HG02981 (cell line): ENCODE results near the gene TENM4.

Experiments
- ATAC-seq: cut with Tn5 transposase; IDR thresholded peaks from one replicate; pipeline ENCODE4 v1.9.1; 2021; ENCODE audit warnings: mild to moderate bottlenecking, moderate library complexity; ENCODE audit not compliant: unreplicated experiment

The TENM4 gene

DNA sequence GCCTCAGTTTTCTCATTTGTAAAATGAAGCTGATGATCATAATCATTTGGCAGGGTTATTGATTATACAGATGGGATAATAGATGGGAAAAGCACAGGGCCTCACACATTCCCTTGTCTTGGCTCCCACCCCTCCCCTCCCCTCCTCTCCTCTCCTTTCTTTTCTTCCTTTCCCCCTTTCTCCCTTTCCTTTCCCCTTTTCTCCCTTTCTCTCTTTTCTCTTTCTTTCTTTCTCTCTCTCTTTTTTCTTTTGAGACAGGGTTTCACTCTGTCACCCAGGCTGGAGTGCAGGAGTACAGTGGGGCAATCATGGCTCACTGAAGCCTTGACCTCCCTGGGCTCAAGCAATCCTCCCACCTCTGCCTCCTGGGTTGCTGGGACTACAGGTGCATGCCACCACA is 705.1 kb downstream of the TENM4 start:
- ATAC-seq, result no peak

- no peak for ATAC-seq
These were observed 707.8 kb downstream of the TENM4 start for GRCh38 chr11:78733031-78733430.

- no peak for ATAC-seq
These were observed 708.6 kb downstream of the TENM4 start for GRCh38 chr11:78732246-78732645.

DNA sequence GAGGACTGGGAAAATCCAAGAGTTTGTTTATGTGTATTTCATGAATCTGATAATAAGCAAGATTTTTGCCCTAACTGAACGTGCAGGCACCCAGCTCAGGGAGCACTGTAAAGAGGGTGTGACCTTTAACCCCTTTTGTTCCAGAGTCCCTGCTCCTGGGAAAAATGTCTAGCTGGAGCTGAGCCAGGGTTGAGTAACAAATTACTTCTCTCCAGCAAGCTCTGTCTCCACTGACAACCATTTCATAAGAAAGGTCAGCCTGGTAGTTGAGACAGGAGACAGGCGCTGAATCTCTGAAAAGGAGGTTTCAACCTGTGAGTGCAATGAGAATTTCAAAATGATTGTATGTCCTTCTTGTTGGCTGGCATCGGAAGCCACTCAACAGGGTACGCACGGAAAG is 709.8 kb downstream of the TENM4 start:
- ATAC-seq, result no peak

DNA sequence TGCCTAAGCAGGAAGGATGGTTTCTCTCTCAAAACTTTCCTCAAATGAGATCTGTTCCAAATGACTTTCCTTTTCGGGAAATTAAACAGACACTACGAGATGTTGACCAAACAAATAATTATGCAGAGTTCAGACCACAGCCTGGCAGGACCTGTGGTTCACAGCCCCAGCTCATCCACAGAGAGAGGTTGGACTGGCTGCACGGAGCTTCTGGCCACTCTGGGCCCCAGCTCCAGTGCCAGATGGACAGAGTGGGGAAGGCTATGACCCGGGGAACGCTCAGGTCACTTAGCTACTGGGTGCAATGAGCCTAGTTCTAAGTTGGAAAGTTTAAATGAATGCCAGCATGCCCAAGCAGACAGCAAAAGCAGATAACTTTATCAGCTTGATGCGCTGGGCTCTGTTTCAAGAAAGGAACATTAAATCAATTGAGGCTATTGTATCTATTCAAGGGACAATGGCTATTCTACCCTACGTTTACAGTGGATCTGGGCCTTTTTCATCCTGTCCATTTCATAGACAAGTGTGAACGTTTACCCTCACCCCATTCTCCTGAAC is 710.5 kb downstream of the TENM4 start:
- no peak for ATAC-seq

- ATAC-seq, result no peak
These were observed 713.0 kb downstream of the TENM4 start for GRCh38 chr11:78727816-78728215.

DNA sequence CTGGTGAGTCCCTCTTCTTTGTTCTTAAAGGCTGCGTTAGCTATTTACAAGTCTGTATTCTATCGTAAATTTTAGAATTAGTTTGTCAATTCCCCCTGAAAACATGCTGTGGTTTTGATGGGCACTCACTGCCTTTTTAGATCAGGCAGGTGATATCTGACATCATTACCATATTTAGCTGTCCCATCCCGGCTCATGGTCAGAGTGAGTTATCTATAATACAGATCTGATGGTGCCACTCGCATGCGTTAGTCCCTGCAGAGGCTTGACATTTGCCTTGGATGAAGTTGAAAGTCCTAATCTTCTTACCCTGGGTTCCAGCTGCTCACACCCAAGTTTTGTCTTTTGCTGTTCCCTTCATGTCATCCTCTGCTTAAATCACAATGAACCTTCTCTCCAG is 715.6 kb downstream of the TENM4 start:
- no peak for ATAC-seq

DNA sequence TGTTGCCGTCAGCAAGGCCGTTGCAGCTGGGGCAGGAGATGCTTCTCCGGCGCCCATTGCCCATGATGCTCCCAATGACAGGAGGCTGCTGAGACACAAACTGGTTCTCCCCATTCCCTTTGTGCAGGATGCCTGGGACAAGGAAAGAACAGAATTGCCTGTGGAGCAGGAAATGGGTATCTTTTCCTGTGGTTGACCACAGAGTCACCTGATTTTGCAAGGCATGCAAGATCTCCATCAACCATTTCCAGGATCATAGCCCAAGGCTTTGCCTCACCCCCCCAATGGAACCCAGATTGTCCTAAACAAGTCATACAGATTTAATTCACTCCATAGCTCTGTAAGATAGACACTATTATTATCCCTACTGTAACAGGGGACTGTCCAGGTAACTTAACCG is 718.0 kb downstream of the TENM4 start:
- ATAC-seq, result no peak

GRCh38 chr11:78720281-78720989 is 720.4 kb downstream of the TENM4 start:
- no peak for ATAC-seq

DNA sequence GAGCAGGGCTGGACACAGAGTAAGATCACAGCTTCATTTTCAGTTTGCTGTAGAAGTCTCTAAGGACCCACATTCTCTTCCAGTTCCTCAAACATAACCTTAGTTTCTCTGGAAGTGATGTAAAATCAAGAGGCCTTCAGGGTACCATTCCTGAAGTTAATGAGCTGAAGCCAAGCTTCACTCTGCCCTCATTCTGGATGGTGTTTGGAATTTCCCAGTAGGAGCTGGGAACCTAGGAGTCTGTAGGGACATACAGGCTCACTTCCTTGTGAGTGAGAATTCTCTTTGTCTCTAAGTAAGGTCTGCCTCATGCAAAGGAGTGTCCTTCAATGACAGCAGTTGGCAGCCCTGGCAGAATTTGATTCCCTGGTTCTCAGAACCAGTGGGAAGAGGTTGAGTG is 723.8 kb downstream of the TENM4 start:
- ATAC-seq, result no peak

GRCh38 chr11:78715639-78716311 is 725.1 kb downstream of the TENM4 start:
- peak; percentile 71 for ATAC-seq

DNA sequence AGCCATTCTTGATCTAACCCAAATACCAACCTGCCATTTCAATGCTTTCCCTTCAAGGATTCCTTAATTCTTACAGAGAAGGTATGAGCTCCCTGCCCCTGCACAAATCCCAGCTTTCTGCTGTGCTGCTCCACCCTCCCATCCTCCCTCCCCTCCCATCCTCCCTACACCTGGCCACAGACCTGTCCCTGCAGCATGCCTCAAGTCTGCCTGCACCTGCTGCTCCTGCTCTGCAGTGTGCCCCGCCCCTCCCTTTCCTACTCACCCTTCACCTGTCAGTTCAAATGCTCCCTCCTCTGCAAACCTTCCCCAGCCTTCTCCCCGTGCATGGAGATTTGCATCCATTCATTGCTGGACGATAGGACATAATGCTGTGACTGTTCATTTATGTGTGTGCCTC is 726.3 kb downstream of the TENM4 start:
- ATAC-seq, result no peak

DNA sequence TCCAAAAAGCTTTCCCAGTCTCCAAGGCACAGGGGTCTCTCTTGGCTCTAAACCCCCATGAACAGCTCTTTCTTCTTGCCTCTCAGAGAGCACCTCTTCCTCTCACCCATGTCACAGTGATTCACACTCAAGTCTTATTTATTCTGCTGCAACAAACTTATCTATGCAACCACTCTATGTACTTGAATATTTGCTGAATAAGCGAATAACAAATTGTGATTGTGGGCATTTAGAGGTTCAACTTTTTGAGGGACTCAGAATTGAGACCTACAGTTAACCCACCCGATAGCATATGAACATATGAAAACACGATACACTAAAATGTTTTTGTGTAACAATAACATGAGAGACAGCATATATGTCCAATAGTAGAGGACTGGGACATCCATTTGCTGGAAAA is 729.1 kb downstream of the TENM4 start:
- ATAC-seq, result no peak

DNA sequence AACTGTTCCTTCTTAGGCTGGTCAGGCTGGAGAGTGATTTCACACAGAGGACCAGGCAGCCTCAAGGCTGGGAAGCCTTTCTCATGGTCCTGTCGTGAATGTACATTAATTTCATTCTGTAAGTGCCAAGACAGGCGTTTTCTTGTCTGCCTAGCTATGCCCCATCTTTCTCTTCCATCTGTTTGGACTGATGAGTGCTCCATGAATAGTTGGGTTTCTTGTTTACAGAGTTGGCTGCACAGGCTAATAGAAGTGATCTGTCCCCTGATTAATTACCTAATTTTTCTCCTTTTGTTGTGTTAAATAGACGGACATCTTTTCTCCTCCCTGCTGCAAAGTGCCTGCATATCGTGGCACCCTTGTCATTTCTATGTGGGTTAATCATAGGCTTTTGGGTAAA is 730.4 kb downstream of the TENM4 start:
- ATAC-seq, result no peak

GRCh38 chr11:78708388-78708787 is 732.4 kb downstream of the TENM4 start:
- no peak for ATAC-seq

DNA sequence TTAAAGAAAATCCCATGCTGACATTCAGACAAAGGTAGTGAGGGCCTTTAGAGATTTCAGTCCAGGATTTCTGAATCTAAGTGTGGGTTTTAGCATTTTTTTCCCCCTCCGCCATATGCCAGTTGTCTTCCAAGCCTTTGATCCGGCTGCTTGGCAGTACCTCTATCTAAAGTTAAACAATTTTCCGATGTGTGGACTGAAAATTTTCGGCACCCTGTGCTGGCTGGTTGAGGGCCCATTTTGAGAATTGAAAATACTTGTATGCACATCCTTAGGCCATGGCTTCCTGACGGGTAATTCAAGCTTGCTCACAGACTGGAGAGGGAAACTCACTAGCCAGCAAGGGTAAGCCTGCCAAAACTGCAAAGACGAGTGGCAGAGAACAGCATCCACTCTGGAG is 734.3 kb downstream of the TENM4 start:
- no peak for ATAC-seq

DNA sequence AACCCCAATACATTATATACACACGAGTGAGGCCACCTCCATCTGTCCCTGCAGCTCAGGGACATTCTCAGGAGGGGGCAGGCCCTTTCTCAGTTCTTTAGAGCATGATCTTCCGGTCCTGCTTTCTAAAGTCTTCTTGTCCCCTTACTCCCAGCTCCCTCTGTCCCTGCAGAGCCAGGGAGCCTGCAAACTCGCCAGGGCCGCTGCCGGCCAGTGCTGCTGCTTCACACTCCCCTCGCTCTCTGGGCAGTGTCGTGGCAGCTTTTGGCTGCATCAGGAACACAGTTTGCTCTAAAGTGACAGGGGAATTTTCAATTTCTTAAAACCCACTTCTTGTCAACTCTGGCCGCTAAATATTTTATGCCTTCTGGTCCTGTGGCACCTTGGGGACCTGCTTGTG is 736.0 kb downstream of the TENM4 start:
- no peak for ATAC-seq

DNA sequence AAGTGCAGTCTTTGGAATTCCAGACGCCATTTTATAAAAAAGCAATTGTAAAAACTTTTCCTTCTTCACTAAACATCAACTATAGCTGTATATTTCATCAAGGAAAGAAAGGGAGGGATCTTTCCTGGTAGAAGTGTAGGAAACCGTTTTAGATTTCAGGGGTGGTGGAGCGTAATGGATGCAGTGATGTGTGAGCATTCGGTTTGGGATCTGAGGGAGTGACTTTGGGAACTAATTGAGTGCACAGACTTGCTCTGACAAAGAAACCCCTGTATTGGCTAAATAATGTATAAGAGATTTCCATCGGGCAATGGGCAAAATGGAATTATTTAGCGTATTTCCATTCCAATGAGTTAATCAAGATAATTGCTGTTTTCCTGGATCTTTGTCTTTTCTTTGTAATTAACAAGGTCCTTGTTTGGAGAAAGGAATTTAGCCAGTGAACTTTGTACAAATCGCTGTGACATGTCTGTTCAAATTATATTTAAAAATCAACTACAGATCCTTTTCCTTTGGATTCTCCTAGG is 741.2 kb downstream of the TENM4 start:
- ATAC-seq, result no peak

- ATAC-seq, result no peak
These were observed 742.2 kb downstream of the TENM4 start for GRCh38 chr11:78698612-78699011.

DNA sequence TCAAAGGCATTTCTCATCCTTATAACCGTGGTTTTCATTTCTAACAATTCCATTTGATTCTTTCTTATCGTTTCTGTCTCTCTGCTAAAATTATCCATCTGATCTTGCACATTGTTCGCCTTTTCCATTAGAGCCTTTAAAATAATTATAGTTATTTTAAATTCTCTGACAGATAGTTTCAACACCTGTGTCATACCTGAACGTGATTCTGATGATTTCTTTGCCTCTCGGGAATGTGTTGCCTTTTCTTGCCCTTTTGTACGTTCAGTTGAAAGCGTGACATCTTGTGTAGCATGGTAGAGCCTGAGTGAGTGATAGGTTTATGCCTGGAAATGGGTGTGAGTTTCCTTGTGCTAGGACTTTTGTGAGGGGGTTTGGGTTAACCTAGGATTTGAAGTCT is 744.7 kb downstream of the TENM4 start:
- ATAC-seq, result no peak

DNA sequence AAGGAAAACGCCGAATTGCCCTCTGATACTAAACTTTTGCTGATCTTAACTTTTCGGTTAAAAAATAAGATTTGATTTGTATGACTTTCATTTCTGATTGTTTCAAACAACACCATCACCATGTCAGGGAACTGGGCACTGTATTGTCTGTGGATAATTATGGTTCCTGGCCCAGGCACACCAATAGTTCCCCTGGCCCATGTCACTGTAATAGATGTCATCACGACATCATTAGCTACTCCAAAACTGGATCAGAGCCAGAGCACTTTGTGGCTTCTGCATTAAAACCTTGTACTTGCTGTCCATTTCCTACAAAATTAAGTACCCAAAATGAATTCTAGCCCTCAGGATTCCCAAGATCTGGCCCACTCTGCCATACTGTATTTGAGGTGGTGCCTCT is 746.7 kb downstream of the TENM4 start:
- no peak for ATAC-seq

DNA sequence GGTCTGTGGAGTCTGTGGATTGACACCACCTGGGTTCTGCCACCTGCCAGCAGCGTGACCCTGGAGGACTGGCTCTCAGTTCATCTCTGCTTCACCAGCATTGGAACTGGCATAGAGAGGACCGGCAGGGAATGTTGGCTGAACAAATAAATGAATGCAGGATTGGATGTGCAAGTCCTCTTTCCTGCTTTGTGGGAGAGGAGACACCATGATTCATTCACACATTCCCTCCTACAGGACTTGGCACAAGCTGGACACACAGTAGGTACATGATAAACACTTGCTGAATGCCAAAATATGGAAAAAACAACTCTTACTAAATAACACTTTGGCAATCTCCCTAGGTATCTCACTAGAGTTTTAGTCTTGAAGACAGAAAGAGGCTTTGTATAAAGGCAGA is 749.6 kb downstream of the TENM4 start:
- no peak for ATAC-seq
